ENCODE results near the gene GPC6. TPM values are rescaled to one million over a fixed set of nuclear protein-coding genes. Genes with fewer than 3 reads are reported as not detected.
"Not testable (repeated sequence)": the region's sequence is repeated elsewhere in the genome, so short reads cannot be mapped to it uniquely, and the experiment has no call there.

The GPC6 gene
- polyA plus RNA-seq, 1 of the 3 experiments (the other 2 are of a cell fraction) = 6.7 TPM

GRCh38 chr13:93450761-93451160 is 224.2 kb downstream of the GPC6 start:
- DNase-seq = peak; percentile 62
- peaks cover 5 to 10% of the 10 kb centered on the region in 2 experiments; a peak in 2 of 4 replicates for H3K4me1 ChIP-seq (ENCODE audit: control insufficient read depth in 1 of 2, insufficient read depth in 2 of 2, low read depth in 1 of 2, low read length in 1 of 2)

GRCh38 chr13:93454676-93455235 is 228.1 kb downstream of the GPC6 start:
- DNase-seq; POLR2A ChIA-PET; H3K36me3 ChIP-seq (replicated peaks in 1 of 2; ENCODE audit: control insufficient read depth in 1 of 2, insufficient read depth in 2 of 2, low read length in 1 of 2); H4K20me1 ChIP-seq (ENCODE audit: insufficient read depth); H3K4me1 ChIP-seq (ENCODE audit: control insufficient read depth in 1 of 2, insufficient read depth in 2 of 2, low read depth in 1 of 2, low read length in 1 of 2); H3K27ac ChIP-seq (ENCODE audit: low read depth in 2 of 2, low read length in 1 of 2); H3K9me2 ChIP-seq; H3K9me3 ChIP-seq; H3K27me3 ChIP-seq (ENCODE audit: insufficient read depth); H3K9ac ChIP-seq; CTCF ChIA-PET; H2AFZ ChIP-seq (ENCODE audit: low read depth); H3K4me2 ChIP-seq; H3F3A ChIP-seq (replicated peaks; ENCODE audit: insufficient read depth); H3K4me3 ChIP-seq (ENCODE audit: low read depth in 2 of 2, low read length in 1 of 2); H3K79me2 ChIP-seq (ENCODE audit: insufficient read depth): not testable (repeated sequence)
- 90% methylated on average over 12 of the region's 36 CpGs for WGBS (ENCODE audit: low lambda C conversion rate)

More at GRCh38 chr13:93450761-93451160, 224.2 kb downstream of the GPC6 start:
- Histone ChIP-seq H3K9me2 (no peaks in the 10 kb centered on the region), H3K4me2 (no peak overlapping the region), H3K79me2 (ENCODE audit: insufficient read depth) (no peaks in the 10 kb centered on the region), H3K9ac (no peak overlapping the region), H3K4me3 (ENCODE audit: low read depth in 2 of 2, low read length in 1 of 2) (no peak overlapping the region), H4K20me1 (ENCODE audit: insufficient read depth) (no peaks in the 10 kb centered on the region), H3K9me3 (no peaks in the 10 kb centered on the region), H3K36me3 (replicated peaks in 1 of 2; ENCODE audit: control insufficient read depth in 1 of 2, insufficient read depth in 2 of 2, low read length in 1 of 2) (no peaks in the 10 kb centered on the region), H2AFZ (ENCODE audit: low read depth) (no peak overlapping the region), H3K27me3 (ENCODE audit: insufficient read depth) (no peaks in the 10 kb centered on the region), H3F3A (replicated peaks; ENCODE audit: insufficient read depth) (no peaks in the 10 kb centered on the region), H3K27ac (ENCODE audit: low read depth in 2 of 2, low read length in 1 of 2) (peak overlapping the region in 1 of 2 experiments; percentile 92; a peak in 2 of 4 replicates)
- CTCF ChIA-PET = interaction anchor here (1.2 to 1.7 kb wide), 2 partner anchors 11 to 202 kb away, joined by 3 to 7 read pairs; no protein-coding TSS in a partner anchor
- POLR2A ChIA-PET = interaction anchor here (0.9 kb wide), 1 partner anchor 9 kb away, joined by 3 read pairs; no protein-coding TSS in a partner anchor
- TF ChIP-seq EP300 (IDR thresholded peaks at IDR 0.05; ENCODE audit: borderline replicate concordance in 1 of 2, low read depth in 1 of 2, low read length in 1 of 2) (peak in 1 of 2 experiments; percentile 86; a peak in 2 of 4 replicates), RCOR1 (IDR thresholded peaks at IDR 0.05; ENCODE audit: low read length) (0 out of 2 replicates have a peak, but pooled peaks have one; percentile 54), GATA2 (CRISPR knock-in tag; IDR thresholded peaks at IDR 0.05) (peak; percentile 56), USF2 (IDR thresholded peaks at IDR 0.05; ENCODE audit: borderline replicate concordance, low read depth, low read length) (no peak)

GRCh38 chr13:93455861-93456260 is 229.3 kb downstream of the GPC6 start:
- ChIA-PET POLR2A (no interaction called here), CTCF (no interaction called here)
- Histone ChIP-seq H3K9me2 (no peaks in the 10 kb centered on the region), H2AFZ (ENCODE audit: low read depth) (no peak overlapping the region), H3K27ac (ENCODE audit: low read depth in 2 of 2, low read length in 1 of 2) (no peak overlapping the region; a peak in 1 of 4 replicates), H3K4me1 (ENCODE audit: control insufficient read depth in 1 of 2, insufficient read depth in 2 of 2, low read depth in 1 of 2, low read length in 1 of 2) (peaks cover 0 to 9% of the 10 kb centered on the region in 2 experiments; a peak in 1 of 4 replicates), H3K36me3 (replicated peaks in 1 of 2; ENCODE audit: control insufficient read depth in 1 of 2, insufficient read depth in 2 of 2, low read length in 1 of 2) (peaks cover 0 to 3% of the 10 kb centered on the region in 2 experiments), H4K20me1 (ENCODE audit: insufficient read depth) (no peaks in the 10 kb centered on the region), H3K79me2 (ENCODE audit: insufficient read depth) (no peaks in the 10 kb centered on the region; the same call in 1 of the 2 replicates), H3K4me3 (ENCODE audit: low read depth in 2 of 2, low read length in 1 of 2) (no peak overlapping the region), H3K9ac (no peak overlapping the region), H3K27me3 (ENCODE audit: insufficient read depth) (no peaks in the 10 kb centered on the region), H3F3A (replicated peaks; ENCODE audit: insufficient read depth) (no peaks in the 10 kb centered on the region), H3K9me3 (no peaks in the 10 kb centered on the region), H3K4me2 (no peak overlapping the region)
- WGBS (ENCODE audit: low lambda C conversion rate) = 86% methylated on average over 4 of the region's 4 CpGs
- DNase-seq = no peak
- no peak for TF ChIP-seq FOXM1 (IDR thresholded peaks at IDR 0.05; ENCODE audit: low read depth)
- no peak for TF ChIP-seq ELF1 (IDR thresholded peaks at IDR 0.05)
- no peak for TF ChIP-seq FOSL2 (IDR thresholded peaks at IDR 0.05; ENCODE audit: borderline replicate concordance, low read depth)
- TF ChIP-seq YY1 (IDR thresholded peaks at IDR 0.05; ENCODE audit: low read depth) = no peak
